Stimulated activated naive CD4-positive, alpha-beta T cell treated with Interleukin-2 at 50 U/mL for 16 hours (primary cell): ENCODE data around the gene ANKRD33.

Experiments
- DNase-seq: peaks from one replicate; lab custom pipeline; 2025; lab: John Stamatoyannopoulos, UW

The ANKRD33 gene

DNA sequence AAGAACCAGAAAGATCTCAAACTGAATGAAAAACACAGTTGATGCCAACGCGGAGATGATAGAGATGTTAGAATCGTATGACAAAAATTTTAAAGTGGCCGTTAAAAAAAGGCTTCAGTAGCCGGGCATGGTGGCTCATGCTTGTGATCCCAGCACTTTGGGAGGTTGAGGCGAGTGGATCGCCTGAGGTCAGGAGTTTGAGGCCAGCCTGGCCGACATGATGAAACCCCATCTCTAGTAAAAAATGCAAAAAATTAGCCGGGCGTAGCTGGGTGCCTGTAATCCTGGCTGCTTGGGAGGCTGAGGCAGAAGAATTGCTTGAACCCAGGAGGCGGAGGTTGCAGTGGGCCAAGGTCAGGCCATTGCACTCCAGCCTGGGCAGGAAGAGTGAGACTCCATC, 14.0 kb downstream of the ANKRD33 start:
- DNase-seq: no peak

DNA sequence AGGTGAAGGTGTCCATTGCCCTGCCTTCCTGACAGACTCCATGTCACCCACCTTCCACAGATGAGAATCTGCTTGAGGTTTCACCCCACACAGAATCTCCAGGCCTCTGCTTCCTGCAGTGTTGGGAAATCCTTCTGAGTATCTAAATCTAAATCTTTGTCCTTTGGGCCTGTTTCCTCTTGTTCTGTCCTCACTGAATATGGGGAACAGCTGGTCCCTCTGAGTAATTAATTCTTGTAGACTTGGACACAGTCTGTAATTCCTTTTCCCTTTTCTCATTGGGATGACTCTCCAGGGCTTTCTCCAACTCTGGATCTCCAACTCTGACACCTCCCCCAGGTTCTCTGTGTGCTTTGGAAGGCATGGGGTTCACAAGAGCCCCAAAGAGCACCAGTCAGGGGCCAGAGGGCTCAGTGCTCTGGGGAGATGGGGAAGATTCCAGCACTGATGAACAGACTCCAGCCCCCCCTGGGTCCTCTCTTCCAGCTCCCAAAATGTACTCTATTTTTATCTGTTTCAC, 17.1 kb downstream of the ANKRD33 start:
- no peak for DNase-seq

DNA sequence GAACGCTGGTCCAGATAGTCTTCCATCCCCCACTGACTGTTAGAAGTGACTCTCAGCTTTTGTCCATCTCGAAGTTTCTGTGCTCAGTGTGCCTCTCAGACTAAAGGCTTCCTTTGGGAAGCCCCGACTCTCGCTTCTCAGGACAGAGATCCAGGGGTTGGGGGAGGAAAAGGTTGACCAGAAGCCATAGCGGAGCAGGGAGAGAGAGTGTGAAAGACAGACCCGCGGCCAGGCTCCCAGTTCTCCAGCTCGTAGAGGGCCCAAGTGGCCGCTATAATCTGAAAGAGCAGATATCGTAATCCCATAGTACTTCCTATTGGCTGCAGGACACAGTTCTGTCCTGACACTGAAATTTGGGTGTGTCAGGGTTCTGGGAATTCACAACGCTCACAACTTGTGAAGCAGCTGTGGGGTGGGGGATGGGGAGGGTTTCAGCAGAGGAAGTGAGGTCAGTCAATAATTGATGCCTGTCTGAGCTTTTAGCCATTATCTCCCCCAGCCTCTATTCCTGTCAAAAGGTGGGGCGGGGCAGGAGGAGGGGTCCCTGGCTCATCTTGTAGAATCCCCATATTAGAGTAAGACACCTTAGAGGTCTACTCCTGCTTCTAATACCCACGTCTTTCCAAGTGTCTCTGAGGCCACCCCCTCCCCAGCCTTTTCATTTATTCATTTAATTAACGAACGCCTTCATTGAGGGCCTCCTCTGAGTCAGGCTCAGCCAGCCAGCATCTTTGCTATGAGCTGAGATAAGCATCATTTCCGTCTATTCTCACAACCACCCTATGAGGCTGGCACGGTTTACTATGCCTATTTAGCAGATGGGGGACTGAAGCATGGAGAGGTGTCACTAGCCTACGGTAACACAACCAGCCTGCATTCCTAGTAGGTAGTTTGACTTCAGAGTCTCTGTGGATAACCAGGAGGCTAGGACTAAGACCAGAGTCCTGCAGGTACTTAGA, 17.8 kb downstream of the ANKRD33 start:
- DNase-seq: no peak

DNA sequence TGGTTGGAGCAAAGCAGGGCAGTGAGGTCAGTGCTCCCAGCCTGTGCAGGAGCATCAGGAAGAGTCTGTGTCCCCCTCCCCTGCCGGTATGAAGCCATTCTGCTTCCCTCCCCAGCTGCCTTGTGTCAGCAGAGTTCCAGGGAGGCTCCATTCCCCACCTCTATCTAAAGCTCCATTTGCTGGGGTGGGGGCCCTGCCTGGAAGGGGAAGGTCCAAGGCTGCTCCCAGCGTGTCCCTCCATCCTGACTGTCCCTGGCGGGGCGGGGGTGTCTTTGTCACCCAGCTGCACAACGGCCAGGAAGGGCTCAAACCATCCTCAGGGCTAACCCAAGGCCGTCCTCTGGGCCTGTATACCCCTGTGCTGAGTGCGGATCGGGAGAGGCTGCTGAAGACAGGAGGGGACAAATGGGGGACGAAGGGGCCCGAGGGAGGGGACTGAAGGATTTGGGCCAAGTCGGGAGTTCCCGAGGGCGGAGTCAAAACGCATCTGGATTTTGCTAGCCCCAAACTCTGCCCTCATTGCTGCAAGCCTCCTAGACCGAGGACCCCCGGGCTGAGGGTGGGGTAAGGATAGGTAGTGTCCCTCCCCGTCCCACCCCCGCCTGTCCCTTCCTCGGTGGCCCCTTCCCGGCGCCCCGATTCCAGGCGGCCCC, 18.7 kb downstream of the ANKRD33 start:
- no peak for DNase-seq

DNA sequence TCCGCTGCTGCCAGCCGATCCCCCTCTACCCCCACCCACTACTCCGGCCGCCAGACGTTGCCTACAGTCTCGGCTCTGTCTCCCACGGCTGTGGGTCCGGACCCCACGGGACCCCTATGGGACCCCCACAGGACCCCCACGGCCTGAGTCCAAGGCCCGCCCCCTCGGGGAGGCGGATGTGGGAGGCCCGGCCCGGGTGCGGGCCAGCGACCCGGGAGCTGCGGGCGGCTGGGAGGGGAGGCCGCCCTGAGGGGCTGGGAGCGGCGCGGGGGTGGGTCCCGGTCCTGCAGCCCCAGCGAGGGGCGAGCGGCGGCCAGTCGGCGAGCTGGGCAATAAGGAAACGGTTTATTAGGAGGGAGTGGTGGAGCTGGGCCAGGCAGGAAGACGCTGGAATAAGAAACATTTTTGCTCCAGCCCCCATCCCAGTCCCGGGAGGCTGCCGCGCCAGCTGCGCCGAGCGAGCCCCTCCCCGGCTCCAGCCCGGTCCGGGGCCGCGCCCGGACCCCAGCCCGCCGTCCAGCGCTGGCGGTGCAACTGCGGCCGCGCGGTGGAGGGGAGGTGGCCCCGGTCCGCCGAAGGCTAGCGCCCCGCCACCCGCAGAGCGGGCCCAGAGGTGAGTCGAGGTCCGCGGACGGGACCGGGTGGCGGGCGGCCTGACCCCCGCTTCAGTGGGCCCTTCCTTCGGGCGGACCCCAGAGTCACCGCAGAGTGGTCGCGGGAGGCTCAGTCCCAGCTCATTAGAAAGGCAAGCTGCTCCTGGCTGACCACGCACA, 19.4 kb downstream of the ANKRD33 start, which contains the start of gene ACVRL1:
TSS of gene ACVRL1 (plus strand) at position 422 of the 773 bp plus-strand sequence. CDS start 4,971 bp downstream, outside the sequence.
- no peak for DNase-seq

DNA sequence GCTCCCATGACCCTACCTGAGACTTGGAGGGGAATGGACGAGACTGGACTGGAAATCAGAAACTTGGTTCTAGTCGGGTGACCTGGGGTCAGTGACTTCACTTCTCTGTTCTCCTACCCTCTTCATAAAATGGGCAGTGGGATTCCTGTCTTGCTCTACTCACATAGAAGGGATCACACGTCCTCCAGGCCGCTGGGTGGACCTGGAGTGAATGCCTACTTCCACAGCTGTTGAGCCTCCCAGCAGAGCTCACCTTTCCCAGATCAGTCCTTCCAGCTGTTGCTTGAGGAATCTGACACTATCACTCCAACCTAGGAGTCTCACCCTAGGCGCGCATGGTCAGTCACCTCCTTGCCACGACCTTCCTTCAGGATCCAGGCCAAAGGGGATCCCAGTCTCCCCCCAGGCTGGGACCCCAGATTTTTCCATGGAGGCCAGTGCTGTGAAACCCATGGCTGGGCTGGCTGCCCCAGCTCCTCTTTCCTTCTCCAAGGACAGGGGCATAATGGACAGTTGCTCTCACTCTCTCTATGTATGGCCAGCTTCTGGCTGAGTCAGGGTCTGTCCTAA, 20.0 kb downstream of the ANKRD33 start:
- no peak for DNase-seq

DNA sequence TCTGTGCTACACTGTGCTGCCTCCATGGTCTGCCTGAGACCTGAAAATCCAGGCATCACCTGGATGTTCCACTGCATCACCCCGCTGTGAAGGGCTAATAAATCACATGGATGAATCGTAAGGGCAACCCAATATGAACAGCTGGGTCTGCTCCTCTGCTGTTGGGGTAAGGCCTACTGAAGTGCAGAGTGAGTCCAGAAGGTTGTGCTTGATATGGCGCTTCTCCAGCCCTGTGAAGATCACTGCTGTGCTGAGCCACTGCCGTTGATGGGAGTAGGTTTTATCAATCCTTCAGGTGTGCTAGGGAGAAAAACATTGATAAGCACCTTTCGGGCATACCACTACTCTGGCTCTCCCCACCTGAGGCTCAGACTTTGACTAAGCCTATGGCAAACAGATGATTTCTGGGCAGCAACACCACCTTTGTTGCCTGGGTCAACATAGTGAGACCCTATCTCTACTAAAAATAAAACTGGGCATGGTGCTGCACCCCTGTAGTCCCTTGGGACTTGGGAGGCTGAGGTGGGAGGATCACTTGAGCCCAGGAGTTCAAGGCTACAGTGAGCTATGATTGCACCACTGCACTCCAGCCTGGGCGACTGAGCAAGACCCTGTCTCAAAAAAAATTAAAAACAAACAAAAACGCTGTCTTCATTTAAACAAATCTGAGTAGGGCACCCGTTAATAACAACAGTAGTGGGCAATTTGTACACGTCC, 21.1 kb downstream of the ANKRD33 start:
- DNase-seq: no peak

DNA sequence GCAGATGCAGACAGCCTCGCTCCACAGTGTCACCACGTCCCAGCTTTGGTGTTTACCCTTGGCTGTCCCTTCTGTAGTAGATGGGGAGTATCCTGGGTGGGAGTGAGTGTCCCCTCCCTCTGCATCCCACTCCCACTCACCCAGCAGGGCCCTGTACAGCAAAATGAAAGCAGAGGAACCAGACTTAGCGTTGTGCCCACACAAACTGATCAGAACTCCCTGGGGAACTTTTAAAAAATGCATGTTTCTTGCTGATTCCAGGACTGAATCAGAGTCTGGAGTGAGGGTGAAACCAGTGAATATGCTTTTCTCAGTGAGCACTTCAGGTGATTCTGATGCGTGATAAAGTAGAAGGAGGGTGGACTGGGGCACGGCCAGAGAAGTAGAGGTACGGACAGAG, 22.3 kb downstream of the ANKRD33 start:
- no peak for DNase-seq

DNA sequence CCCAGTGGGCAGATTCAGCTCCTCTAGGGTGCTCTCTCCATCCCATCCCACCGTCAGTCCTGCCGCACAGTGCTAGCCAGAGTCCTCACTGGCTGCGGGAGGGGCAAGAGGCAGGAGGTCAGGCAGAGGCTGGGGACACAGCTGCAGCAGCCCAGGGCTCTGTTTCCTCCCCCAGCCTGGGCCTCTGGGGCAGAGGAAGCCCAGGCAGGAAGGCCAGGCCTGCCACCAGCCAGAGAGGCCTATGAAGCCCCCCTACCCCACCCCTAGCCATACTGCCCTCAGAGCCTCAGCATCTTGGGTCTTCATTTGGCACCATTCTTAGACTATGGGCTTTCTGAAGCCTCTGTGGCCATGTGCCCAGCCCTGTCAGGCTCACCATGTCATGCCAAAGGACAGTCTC, 22.8 kb downstream of the ANKRD33 start:
- no peak for DNase-seq

DNA sequence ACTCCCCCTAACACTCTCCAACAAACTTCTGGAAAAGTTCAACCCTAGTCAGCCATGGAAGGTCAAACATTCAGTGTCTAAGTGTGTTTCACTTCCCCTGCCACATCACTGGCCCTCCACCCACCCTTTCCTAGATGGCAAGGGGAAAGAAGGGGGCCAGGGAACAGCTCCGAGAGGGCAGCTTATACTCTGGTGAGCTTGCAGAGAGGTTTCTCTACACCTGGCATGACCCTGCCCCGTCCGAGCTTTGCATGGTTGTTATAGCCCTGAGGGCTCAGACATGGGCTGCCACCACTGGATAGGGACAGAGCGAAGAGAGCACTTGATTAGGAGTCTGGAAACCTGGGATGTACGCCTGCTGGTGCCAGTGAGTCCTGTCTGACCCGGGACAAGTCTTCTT, 23.4 kb downstream of the ANKRD33 start:
- DNase-seq: no peak

DNA sequence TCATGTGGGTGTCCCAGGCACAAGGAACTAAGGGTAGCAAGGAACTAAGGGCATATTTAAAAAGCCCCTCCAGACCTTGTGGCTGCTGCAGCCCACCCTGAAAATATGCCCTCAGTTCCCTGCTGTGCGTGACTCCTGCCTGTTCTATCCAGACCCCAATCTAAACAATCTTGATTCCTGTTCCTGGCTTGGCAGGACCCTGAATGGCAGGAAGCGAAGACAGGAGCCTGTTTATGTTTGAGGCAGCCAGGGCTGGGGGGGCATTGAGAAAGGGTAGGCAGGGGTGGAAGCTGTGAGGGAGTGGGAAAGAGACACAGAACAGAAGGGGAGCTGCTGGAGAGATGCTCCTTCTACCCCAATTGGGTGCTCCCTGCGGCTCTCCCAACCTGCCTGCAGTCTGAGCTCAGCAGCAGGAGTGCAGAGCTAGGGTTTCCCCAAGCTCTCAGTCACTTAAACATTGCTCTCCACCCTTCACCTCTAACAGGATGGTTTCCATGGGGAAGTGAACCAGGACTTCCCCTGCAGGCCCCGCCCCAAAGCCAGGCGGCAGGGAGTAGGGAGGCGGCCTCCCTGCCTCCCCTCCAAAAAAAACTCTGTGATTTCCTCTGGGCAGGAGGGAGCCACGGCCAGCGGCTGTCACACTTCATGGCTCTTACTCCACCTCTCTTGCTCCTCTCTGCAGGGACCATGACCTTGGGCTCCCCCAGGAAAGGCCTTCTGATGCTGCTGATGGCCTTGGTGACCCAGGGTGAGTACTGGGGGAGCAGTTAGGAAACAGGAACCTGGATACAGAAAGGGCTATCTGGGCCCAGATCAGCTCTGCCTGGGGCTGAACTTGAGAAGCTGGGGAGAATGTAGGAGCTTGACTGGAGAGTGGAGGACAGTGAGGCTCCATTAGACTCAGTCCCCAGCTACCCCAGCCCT, 24.1 kb downstream of the ANKRD33 start:
- no peak for DNase-seq

DNA sequence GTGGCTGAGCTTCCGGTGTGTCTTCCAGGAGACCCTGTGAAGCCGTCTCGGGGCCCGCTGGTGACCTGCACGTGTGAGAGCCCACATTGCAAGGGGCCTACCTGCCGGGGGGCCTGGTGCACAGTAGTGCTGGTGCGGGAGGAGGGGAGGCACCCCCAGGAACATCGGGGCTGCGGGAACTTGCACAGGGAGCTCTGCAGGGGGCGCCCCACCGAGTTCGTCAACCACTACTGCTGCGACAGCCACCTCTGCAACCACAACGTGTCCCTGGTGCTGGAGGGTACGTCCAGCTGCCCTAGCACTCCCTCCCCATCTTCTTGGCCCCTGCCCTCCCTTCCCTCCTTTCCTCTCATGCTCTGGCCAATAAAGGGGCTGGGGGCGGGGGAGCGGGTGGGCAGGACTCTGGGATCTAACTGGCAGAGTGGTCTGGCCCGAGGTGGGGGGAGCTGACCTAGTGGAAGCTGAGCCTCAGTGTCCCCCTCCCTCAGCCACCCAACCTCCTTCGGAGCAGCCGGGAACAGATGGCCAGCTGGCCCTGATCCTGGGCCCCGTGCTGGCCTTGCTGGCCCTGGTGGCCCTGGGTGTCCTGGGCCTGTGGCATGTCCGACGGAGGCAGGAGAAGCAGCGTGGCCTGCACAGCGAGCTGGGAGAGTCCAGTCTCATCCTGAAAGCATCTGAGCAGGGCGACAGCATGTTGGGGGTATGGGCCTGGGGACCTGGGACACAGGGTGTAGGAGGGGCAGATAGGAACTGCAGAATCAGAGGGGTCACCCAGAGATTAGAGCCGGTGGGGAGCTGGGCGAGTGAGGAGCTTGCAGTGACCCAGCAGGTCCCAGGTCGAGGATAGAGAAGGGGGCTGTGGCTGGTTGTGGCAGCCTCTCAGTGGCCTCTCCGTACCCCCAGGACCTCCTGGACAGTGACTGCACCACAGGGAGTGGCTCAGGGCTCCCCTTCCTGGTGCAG, 25.4 kb downstream of the ANKRD33 start:
- no peak for DNase-seq

DNA sequence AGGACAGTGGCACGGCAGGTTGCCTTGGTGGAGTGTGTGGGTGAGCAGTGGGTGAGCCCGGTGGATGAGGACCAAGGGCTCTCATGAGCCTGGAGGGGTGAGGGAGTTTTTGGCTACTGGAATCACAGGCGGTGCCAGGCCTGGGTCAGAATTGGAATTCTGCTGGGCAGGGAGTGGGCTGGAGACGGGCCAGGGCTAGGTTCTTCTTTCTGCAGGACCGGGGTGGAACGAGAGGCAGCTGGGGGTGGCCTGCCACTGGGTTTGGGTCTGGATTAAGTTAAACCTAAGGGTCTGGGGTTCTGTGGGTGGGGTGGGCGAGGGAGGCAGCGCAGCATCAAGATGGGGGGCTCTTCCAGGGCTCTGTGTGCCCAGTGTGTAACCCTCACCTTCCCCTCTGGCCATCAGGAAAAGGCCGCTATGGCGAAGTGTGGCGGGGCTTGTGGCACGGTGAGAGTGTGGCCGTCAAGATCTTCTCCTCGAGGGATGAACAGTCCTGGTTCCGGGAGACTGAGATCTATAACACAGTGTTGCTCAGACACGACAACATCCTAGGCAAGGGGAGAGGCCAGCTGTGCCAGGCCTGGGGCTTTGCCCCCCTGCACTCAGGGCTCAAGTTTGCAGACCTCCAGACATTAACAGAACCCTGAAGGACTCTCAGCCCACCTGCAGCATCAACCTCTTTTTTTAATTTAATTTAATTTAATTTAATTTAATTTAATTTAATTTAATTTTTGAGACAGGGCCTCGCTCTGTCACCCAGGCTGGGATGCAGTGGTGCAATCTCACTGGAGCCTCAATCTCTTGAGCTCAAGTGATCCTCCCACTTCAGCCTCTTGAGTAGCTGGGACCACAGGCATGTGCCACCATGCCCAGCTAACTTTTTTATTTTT, 26.4 kb downstream of the ANKRD33 start:
- no peak for DNase-seq

DNA sequence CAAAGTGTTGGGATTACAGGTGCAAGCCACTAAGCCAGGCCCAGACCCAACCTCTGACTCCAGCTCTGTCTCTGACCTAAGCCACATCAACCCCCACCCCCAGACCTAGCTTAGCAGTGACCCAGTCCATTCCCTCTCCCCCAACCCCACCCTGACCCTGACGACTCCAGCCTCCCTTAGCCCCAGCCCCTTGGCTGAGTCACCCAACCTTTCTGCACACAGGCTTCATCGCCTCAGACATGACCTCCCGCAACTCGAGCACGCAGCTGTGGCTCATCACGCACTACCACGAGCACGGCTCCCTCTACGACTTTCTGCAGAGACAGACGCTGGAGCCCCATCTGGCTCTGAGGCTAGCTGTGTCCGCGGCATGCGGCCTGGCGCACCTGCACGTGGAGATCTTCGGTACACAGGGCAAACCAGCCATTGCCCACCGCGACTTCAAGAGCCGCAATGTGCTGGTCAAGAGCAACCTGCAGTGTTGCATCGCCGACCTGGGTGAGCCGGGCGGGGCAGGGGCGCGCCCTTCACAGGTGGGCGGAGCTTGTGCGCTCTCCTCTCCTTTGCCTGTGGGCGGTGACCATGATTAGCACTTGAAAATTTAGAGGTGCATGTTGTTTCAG, 27.2 kb downstream of the ANKRD33 start:
- DNase-seq: no peak

DNA sequence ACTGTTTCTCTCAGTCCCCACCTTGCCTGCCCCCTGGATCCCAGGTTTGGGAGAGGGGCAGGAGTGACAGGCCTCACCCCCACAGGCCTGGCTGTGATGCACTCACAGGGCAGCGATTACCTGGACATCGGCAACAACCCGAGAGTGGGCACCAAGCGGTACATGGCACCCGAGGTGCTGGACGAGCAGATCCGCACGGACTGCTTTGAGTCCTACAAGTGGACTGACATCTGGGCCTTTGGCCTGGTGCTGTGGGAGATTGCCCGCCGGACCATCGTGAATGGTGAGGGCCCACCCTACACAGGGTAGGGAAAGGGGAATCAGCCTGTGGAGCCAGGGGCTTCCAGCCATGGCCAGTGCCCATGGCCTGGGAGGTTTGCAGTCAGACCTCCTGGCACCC, 28.0 kb downstream of the ANKRD33 start:
- no peak for DNase-seq

DNA sequence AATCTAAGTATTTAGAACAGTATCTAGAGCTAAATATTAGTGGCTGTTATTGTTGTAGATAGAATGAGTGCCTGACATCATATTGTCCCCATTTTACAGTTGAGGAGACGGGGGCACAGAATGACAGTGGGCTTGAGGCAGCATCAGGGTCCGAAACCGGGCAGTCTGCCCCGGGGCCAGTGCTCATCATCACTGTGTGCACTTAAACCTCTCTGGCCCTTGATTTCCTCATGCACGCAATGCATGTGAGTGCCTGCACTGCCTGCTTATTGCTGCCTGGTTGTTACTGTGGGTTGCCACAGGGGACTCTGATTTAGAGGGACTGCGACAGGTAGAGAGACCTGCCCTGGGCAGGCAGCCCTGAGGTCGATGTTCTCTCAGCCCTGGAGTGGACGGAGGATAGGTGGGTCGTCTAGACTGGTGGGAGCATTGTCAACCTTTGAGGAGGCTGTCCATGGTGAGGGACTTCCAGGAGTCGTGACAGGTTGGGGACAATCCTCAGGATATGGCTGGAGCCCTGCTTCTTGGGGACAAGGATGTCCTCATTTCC, 29.2 kb downstream of the ANKRD33 start:
- DNase-seq: no peak
